GM10266 (cell line): Measurements from ENCODE around the gene SOX14.

Source experiments
- DNase-seq: peaks from one replicate; pipeline ENCODE4 v3.0.0; 2012; ENCODE audit errors: extremely low spot score
- CTCF ChIP-seq: IDR thresholded peaks from 2 replicates; pipeline ENCODE4 v1.5.1; 2012; ENCODE audit warnings: mild to moderate bottlenecking, low read depth; ENCODE audit not compliant: control insufficient read depth, insufficient read depth; ENCODE audit errors: missing control alignments

The SOX14 gene

GRCh38 chr3:137764001-137764433 is at the start of gene SOX14:
Gene SOX14, plus strand, starts transcription at chr3:137764315. Its CDS starts 470 bp downstream, at chr3:137764785.
- DNase-seq: no peak
- no peak for TF ChIP-seq CTCF

GRCh38 chr3:137714551-137714950 is 49.6 kb upstream of the SOX14 start:
- no peak for DNase-seq
- no peak for TF ChIP-seq CTCF

- no peak for DNase-seq
- TF ChIP-seq CTCF: no peak
These were observed 39.9 kb upstream of the SOX14 start for GRCh38 chr3:137724240-137724639.

GRCh38 chr3:137737208-137737607 is 26.9 kb upstream of the SOX14 start:
- DNase-seq: no peak
- no peak for TF ChIP-seq CTCF

GRCh38 chr3:137738710-137739109 is 25.4 kb upstream of the SOX14 start:
- TF ChIP-seq CTCF: no peak
- DNase-seq: no peak

- DNase-seq: no peak
- no peak for TF ChIP-seq CTCF
These were observed 20.5 kb upstream of the SOX14 start for GRCh38 chr3:137743608-137744007.

GRCh38 chr3:137746808-137747207 is 17.3 kb upstream of the SOX14 start:
- no peak for DNase-seq
- no peak for TF ChIP-seq CTCF

- no peak for TF ChIP-seq CTCF
- DNase-seq: no peak
These were observed 4.6 kb upstream of the SOX14 start for GRCh38 chr3:137759505-137759904.
